CD1c-positive myeloid dendritic cell (primary cell): ENCODE data around the gene SLC49A3.

ENCODE experiments used
- DNase-seq: peaks from one replicate; pipeline ENCODE4 v3.0.0-alpha.2; 2016; ENCODE audit errors: extremely low spot score

The SLC49A3 gene

DNA sequence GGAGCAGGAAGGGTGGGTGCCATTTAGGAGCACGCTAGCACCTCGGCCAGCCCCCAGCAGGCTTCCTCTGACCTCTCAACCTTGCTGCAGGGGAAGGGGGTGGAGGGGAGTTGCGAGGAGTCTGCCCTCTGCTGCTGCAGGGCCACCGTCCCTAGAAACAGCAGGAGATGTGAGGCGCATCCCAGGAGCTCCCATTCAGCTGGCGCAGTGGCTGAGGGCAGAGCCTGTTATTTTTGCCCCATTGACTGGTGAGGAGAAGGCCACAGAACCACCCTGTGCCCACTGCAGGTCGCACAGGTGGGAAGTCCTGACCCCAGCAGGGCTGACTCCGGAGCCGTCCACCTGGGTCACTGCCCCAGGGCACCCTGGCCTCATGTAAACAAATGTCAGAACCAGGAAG lies 55.5 kb downstream of the SLC49A3 start:
- no peak for DNase-seq

DNA sequence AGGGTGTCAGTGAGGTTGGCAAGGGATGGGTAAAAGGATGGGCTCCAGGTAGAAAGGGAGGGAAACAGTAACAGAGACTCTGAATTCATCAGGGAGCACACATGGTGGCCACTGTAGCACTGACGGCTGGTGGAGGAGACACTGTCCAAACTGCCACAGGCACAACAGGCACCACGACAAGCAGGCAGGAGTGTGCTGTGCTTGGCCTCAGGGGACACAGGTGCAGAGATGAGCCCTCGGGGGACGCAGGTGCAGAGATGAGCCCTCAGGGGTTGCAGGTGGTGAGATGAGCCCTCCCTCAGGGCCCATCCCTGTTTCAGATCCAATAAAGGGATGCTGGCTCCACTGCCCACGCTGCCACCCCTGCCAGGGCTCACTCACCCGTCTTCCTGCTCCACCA lies 56.0 kb downstream of the SLC49A3 start:
- no peak for DNase-seq

DNA sequence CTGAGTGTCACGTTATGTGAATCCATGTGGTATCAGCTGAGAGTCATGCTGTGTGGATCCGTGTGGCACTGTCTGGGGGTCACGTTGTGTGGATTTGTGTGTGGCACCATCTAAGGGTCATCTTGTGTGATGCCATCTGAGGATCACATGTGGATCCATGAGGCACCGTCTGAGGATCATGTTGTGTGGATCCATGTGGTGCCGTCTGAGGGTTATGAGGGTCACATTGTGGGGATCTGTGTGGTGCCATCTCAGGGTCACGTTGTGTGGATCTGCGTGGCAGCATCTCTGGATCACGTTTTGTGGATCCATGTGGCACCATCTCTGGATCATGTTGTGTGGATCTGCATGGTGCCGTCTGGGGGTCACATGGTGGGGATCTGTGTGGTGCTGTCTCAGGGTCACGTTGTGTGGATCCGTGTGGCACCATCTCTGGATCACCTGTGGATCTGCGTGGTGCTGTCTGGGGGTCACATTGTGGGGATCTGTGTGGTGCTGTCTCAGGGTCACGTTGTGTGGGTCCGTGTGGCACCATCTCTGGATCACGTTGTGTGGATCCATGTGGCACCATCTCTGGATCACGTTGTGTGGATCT lies 56.7 kb downstream of the SLC49A3 start:
- DNase-seq: no peak
